H54 (cell line): ENCODE measurements around the gene EIF2S1.
"Not testable (repeated sequence)": the region's sequence is repeated elsewhere in the genome, so short reads cannot be mapped to it uniquely, and the experiment has no call there.

Source experiments
- DNase-seq: peaks from one replicate; pipeline ENCODE4 v3.0.0; 2011; ENCODE audit warnings: low spot score, mixed read lengths; ENCODE audit not compliant: insufficient read length
- FAIRE-seq: peaks from 3 replicates; lab custom pipeline; 2011; peaks lifted over from hg19 to GRCh38; lab: Jason Lieb, UNC
- POLR2A ChIP-seq: IDR thresholded peaks from 2 replicates; pipeline ENCODE4 v1.6.1; 2011; ENCODE audit warnings: low read depth, mild to moderate bottlenecking, low read length

The EIF2S1 gene

DNA sequence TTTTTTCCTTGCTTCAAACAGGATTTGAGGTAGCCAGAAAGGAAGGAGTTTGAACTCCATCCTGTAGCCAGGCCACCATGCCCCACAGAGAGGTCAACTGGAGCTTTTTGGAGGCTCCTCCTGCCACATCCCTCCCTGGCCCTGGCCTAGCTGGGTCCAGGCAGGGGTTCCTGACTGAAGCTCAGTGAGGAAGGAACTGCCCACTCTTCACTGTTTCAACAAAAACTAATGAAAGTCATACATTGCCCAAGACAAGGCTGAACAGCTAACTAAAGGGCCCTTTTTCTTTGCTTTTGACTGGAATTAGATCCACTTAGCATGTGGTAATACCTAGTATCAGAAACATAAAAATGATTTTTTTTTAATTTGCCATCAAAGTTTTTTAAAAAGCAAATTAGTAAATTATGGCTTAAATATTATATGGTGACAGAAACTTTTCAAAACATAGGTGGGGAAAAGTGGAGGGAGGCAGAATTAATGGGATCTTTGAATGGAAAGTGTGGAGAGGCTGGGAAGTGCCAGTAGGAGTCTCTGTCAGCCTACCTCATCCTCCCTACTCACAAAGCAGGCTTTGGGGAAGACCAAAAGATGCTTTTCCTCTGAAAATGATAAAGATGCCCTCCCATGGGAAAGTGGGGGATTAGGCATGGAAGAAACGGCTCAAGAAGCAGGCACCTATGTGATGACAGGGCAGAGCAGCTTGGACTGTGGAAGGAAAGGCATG, 29.8 kb downstream of the EIF2S1 start:
- FAIRE-seq (no peak), DNase-seq (no peak)
- TF ChIP-seq POLR2A, result no peak

DNA sequence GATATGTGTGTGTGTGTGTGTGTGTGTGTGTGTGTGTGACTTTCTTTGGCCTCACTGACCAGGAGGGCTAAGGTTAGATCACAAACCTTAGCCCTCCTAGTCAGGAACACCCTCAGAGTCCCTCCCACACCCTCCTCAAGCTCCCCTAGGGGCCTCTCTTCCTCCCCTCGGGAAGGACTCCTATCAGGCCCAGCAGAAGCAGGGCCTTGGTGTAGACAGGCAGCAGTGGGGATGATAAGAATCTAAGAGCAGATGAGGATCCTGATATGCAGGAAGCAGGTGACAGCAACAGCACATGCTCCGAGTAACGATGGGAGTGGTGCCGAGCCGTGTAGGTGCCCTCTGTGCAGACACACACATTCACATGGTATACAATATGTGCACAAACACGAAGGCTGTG, 31.1 kb downstream of the EIF2S1 start:
- DNase-seq (no peak), FAIRE-seq (no peak)
- TF ChIP-seq POLR2A, result no peak

DNA sequence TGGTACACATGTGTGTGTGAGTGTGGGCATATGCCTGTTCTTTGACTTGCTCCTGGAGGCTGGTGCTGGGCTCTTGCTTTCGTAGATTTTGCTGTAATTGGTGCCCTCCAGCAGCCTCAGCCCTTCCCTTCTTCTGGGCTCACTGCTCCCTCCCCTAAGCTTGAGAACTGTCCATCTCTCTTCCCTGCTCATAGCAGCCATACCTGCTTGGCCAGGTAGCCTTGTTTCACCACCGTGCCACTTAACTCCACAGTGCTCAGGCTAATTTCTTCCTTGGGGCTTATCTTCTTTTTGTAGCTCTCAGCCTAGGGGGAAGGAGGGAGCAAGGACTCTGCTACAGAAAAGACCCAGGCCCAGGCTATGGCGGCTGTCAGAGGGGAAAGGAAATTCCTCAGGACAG, 32.0 kb downstream of the EIF2S1 start:
- FAIRE-seq (no peak), DNase-seq (no peak)
- TF ChIP-seq POLR2A, result no peak

DNA sequence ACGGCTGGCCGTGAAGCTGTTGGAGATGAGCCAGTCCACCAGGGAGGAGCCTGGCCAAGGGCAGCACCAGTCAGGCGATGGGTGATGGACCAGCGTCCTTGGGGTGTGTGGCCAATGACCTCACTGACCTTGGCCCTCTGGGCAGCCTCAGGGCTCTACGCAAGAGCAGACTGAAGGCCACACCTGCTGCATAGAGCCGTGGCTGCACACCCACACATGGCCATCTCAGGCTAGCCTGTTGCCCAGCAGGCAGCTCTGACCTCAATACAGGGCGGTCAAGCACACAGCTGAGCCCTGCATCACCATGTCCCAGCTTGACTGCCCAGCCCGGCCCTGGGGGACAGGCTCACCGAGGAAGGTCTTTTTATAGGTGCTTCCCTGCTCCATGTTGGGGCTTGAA, 32.7 kb downstream of the EIF2S1 start:
- no peak for DNase-seq
- FAIRE-seq, result no peak
- TF ChIP-seq POLR2A, result no peak

DNA sequence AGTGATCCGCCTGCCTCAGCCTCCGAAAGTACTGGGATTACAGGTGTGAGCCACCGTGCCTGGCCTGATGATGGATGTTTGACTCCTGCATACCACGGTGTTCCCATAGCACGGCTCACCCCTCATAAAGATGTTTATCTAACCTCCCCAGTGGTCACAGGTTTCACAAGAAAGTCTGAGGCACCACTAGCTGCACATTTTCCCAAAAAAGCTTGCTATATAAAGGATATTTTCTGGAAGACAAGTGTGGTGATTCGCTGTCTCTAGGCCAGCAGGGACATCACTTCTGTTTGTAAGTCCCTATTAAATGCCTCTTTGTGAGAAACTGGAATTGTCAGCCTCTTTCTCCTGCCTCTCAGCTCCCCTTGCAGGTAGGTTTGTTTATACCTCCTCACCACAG, 33.6 kb downstream of the EIF2S1 start:
- DNase-seq, result no peak
- no peak for FAIRE-seq
- TF ChIP-seq POLR2A, result no peak

DNA sequence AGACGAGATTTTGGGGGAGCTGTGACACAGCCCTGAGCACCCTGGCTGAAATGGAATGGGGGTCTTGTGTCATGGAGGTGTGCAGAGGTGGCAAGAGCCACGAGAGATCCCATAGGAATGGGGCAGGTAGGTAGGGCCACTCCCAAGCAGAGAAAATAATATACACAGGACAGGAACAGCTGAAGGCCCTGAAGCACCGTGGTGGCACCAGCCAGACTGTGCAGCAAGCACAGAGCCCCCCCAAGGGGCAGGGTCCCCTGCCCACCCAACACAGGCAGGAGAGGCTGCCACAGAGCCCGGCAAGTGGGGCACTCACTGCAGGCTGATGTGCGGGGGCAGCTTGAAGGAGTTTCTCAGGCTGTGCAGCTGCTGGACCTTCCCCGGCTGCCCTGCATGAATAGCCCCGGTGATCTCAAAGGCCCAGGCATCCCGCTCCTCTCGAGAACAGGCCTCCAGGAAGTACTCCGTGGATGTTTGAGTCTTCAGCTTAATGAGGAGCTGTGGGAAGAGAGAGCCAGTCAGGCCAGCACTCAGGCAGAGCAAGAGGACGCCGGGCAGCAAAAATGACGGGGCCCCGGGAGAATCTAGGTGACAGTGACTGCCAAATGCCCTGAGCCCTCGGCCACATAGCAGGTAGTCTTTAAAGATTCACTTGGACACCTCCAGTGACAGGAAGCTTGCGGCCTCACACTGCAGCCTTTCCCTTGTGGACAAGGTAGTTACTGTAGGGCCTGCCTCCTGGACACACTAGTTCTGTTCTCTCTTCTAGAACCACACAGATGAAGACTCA, 35.2 kb downstream of the EIF2S1 start:
- FAIRE-seq (no peak), DNase-seq (no peak)
- no peak for TF ChIP-seq POLR2A

DNA sequence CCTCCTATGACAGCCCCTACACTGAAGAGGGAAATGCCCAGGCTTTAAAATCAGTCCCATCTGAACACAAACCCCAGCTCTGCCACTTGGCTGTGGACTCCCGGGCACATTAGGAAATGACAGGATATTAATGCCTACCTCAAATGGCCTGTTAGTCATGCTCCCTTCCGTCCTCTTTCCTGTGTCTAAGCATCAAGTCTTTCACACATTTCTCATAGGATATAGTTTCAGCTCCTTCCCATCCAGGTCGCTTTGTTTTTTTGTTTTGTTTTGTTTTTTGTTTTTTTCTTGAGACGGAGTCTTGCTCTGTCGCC, 35.7 kb downstream of the EIF2S1 start:
- FAIRE-seq (no peak), DNase-seq (no peak)
- no peak for TF ChIP-seq POLR2A

DNA sequence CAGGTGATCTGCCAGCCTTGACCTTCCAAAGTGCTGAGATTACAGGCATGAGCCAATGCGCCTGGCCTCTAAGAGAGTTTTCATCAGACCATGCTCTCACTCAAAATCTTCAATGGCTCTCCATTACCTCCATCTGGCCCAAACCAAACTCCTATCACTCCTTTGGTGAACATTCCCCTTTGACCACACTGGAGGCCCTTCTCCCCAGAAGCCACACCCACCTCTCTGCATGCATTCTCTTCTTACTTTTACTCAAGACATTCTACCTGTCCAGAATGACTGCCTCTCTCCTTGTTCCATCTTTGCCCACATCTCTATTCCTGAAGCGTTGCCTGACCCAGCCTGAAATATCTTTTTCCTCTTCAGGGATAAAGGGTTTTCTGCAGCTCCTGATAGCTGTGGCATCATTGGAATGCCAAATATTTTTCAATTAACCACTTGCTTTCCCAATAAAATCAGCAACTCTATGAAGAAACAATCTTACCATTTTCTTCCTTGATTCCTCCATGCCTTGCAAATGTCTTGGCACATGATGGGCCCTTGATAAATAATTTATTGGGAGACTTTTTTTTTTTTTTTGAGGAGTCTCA, 36.3 kb downstream of the EIF2S1 start:
- DNase-seq (no peak), FAIRE-seq (no peak)
- no peak for TF ChIP-seq POLR2A

DNA sequence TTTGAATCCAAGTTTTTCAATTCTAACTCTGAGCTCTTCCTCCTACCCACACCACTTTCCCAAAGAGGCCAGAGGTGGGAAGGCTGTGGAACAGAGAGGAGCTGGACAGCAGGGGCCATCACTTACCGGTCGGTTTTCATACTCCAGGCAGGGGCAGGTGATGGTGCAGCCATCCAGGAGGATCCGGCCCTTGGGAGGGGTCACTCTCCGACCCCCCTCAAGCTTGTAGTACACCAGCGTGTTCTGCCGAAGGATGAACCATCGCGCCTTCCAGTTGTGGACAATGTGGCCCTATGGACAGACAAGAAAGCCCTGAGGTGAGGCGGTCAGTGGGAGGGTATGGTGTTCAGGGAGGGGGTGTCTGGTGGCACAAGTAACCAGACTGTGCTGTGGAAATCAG, 37.4 kb downstream of the EIF2S1 start:
- DNase-seq (no peak), FAIRE-seq (no peak)
- no peak for TF ChIP-seq POLR2A

DNA sequence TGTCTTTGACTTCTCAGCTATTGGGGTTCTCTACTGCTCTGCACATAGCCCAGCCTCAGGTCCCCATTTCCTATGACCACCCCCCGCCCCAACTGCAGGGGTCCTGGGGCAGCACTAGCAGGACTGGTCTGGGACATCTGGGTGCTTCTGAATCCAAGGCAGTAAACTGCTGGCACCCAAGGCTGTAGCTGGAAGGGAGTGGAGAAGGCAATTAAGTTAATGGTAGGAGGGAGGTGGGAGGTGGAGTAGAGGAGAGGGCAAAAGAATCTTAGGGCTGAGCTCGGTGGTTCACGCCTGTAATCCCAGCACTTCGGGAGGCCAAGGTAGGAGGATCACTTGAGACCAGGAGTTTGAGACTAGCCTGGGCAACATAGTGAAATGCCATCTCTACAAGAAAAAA, 40.3 kb downstream of the EIF2S1 start:
- no peak for DNase-seq
- no peak for FAIRE-seq
- no peak for TF ChIP-seq POLR2A

DNA sequence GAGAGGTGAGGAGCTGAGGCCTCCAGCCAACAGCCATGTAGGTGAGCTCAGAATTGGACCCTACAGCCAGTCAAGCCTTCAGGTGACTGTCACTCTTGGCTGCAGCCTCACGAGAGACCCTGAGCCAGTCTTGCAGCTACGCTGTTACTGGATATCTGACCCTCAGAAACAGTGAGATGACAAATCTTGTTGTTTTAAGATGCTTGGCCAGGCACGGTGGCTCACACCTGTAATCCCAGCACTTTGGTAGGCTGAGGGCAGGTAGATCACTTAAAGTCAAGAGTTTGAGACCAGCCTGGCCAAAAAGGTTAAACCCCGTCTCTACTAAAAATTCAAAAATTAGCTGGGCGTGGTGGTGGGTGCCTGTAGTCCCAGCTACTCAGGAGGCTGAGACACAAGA, 45.6 kb downstream of the EIF2S1 start:
- TF ChIP-seq POLR2A, result no peak
- FAIRE-seq (no peak), DNase-seq (no peak)

DNA sequence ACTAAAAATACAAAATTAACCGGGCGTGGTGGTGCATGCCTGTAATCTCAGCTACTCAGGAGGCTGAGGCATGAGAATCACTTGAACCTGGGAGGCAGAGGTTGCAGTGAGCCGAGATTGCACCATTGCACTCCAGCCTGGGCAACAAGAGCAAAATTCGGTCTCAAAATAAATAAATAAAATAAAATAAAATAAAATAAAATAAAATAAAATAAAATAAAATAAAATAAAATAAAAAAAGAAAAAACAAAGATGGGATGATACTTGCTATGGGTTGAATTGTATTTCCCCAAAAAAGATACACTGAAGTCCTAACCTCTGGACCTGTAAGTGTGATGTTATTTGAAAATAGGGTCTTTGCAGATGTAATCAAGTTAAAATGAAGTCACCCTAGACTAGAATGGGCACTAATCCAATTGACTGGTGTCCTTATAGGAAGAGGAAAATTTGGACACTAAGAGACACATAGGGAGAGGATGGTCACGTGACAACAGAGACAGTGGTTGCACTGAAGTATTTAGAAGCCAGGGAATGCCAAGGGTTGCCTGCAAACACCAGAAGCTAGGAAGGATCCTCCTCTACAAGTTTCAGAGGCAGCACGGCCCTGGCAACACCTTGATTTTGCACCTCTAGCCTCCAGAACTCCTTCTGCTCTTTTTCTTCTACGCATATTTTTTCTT, 48.1 kb downstream of the EIF2S1 start:
- DNase-seq, FAIRE-seq: not testable (repeated sequence)

DNA sequence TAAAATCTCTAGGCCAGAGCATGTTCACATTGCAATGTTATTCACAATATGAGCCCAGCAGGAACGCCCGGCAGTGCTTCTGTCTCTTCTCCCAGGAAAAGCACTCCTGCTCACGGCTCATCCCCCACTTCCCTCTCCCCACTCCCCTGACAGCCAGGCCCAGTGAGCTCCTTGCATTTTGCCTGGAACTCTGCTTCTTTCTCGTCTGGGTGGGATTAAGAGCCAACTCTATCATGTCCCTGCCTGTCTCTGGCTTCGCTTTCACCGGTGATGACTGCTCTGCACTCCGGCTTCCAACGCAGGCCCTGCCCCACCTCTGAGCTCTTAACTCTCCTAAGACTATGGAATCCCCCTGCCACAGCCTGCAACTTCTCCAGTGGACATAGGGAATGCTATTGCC, 49.3 kb downstream of the EIF2S1 start:
- DNase-seq (no peak), FAIRE-seq (no peak)
- no peak for TF ChIP-seq POLR2A

DNA sequence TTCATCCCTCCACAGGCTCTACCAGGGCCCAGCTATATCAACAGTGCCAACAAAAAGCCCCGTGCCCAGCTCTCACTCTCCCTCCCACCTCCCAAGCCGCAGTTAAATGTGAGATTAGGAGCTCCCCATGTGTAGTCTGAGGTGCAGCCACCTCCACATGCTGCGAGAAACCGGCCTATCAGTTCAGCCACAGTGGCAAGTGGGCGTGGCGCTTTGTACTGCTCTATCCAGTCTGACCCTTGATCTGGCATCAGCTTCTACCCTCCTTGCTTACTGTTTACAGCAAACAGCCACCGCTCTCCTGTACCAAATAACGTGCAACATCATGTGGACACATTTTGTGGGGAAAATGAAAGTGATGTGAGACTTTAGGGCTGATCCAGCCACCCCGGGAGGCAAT, 50.2 kb downstream of the EIF2S1 start:
- no peak for DNase-seq
- TF ChIP-seq POLR2A, result no peak
- FAIRE-seq, result no peak
